GM13976 (cell line): ENCODE measurements around the gene CHIT1.

Experiments used
- DNase-seq: peaks from one replicate; pipeline ENCODE4 v3.0.0; 2012; ENCODE audit warnings: low spot score
- CTCF ChIP-seq: IDR thresholded peaks from 2 replicates; pipeline ENCODE4 v1.5.1; 2012; ENCODE audit warnings: borderline replicate concordance, mild to moderate bottlenecking; ENCODE audit not compliant: insufficient read depth; ENCODE audit errors: extremely low read depth, missing control alignments, control extremely low read depth
- in situ Hi-C: fragments of 300-500 bp; cut with MboI; formaldehyde crosslinking; loops from one replicate; pipeline ENCODE4 v1.12.0; 2022; ENCODE audit warnings: low sequenced_read_pairs, mixed read lengths, inconsistent platforms; ENCODE audit not compliant: unreplicated experiment

The CHIT1 gene

GRCh38 chr1:203169770-203170520 is 59.5 kb downstream of the CHIT1 start:
- TF ChIP-seq CTCF, result no peak
- in situ Hi-C loops, result no loop called here
- DNase-seq, result no peak

GRCh38 chr1:203168991-203169390 is 60.5 kb downstream of the CHIT1 start:
- TF ChIP-seq CTCF, result no peak
- DNase-seq, result no peak
- in situ Hi-C loops, result no loop called here

- in situ Hi-C loops, result no loop called here
- TF ChIP-seq CTCF, result no peak
- no peak for DNase-seq
These were observed 61.2 kb downstream of the CHIT1 start for GRCh38 chr1:203168256-203168786.

DNA sequence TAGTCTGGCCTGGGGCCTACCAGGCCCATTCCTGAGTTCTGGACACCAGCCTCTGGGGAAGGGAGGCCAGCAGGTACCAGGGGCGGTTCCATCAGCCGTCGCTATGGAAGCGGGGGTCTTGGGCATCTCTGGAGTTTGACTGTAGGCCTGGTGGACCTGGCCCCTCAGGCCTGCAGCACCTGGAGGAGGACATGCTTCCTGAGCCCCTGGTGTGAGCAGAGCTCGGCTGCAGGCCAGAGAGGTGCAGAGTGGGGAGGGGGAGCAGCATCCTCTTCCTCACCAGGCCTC is 61.6 kb downstream of the CHIT1 start:
- in situ Hi-C loops, result no loop called here
- no peak for DNase-seq
- TF ChIP-seq CTCF, result no peak

DNA sequence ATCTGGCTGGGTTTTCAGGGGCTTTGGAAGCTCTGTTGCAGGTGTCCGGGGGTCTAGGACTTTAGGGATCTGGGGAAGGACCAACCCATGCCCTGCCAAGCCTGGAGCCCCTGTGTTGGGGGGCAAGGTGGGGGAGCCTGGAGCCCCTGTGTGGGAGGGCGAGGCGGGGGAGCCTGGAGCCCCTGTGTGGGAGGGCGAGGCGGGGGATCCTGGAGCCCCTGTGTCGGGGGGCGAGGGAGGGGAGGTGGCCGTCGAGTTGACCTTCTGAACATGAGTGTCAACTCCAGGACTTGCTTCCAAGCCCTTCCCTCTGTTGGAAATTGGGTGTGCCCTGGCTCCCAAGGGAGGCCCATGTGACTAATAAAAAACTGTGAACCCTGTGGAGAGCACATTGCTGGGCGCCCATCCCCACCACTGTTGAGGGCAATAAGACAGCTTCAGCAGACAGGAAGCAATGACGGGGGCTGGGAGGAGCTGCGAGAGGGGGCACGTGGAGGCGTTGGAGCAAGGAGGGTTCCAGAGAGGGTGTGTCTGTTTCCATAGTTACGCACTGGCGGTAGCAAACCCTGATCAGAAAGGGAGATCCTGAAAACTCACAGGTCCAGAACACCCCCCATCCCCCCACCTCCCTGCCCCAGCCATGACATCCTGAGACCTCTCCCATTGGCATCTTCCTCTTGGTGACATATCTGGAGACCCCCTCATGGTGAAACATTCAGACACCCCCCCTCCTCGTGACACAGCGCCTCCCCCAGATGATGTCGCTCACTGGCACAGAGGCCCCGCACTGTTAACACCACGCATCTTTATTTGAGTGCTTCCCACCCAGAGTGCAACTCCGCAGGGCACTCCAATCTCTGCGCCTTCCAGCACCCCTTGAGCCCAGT is 62.2 kb downstream of the CHIT1 start:
- no peak for TF ChIP-seq CTCF
- in situ Hi-C loops, result no loop called here
- no peak for DNase-seq

GRCh38 chr1:203166192-203166940 is 63.1 kb downstream of the CHIT1 start:
- no peak for TF ChIP-seq CTCF
- DNase-seq, result peak; percentile 69
- in situ Hi-C loops, result no loop called here
